Chondrocyte (in vitro differentiated cells): ENCODE results near the gene TMEM163. TPM values are rescaled to one million over a fixed set of nuclear protein-coding genes. Genes with fewer than 3 reads are reported as not detected.
"Not testable (repeated sequence)": the region's sequence is repeated elsewhere in the genome, so short reads cannot be mapped to it uniquely, and the experiment has no call there.

Source experiments
- DNase-seq: peaks from one replicate; pipeline ENCODE4 v3.0.0; 2021; ENCODE audit warnings: mixed read lengths, low spot score
- H3K27ac Mint-ChIP-seq: one replicate; pipeline ENCODE4 v1.8.0; 2021; ENCODE audit warnings: mild to moderate bottlenecking, moderate library complexity, mixed read lengths; ENCODE audit not compliant: unreplicated experiment
- H3K27me3 Mint-ChIP-seq: 2 replicates; pipeline ENCODE4 v1.8.0; 2021; ENCODE audit warnings: low read depth, mixed read lengths
- H3K36me3 Mint-ChIP-seq: 2 replicates; pipeline ENCODE4 v1.8.0; 2021; ENCODE audit warnings: low read depth, mixed read lengths
- H3K4me1 Mint-ChIP-seq: 2 replicates; pipeline ENCODE4 v1.8.0; 2021; ENCODE audit warnings: low read depth, mild to moderate bottlenecking, mixed read lengths
- H3K4me3 Mint-ChIP-seq: one replicate; pipeline ENCODE4 v1.8.0; 2021; ENCODE audit warnings: mild to moderate bottlenecking, moderate library complexity, mixed read lengths; ENCODE audit not compliant: unreplicated experiment
- H3K9me3 Mint-ChIP-seq: 2 replicates; pipeline ENCODE4 v1.8.0; 2021; ENCODE audit warnings: low read depth, mixed read lengths
- CTCF ChIP-seq: fragments of 200-600 bp; sonication (generic); IDR thresholded peaks from 2 replicates; pipeline ENCODE4 v1.5.0; 2021; ENCODE audit warnings: antibody characterized with exemption, mild to moderate bottlenecking, moderate library complexity
- total RNA-seq: library from RNA; stranded (reverse); gene quantifications from 3 replicates; pipeline ENCODE4 v1.2.1, GENCODE V29; 2021

TMEM163 gene
- total RNA-seq, 1 donor from 2014 or later, result 0.07 TPM

- Mint-ChIP-seq H3K27ac (no peak overlapping the region), H3K27me3 (peaks cover 11% of the 10 kb centered on the region), H3K36me3 (no peaks in the 10 kb centered on the region), H3K4me3 (no peak overlapping the region), H3K9me3 (peaks cover 3% of the 10 kb centered on the region), H3K4me1 (peaks cover 6% of the 10 kb centered on the region)
- DNase-seq, result no peak
- TF ChIP-seq CTCF, result no peak
Measured at GRCh38 chr2:134762508-134762907, 43.7 kb upstream of the TMEM163 start.

GRCh38 chr2:134760385-134760784 lies 41.6 kb upstream of the TMEM163 start:
- Mint-ChIP-seq H3K36me3 (peaks cover 2% of the 10 kb centered on the region), H3K4me1 (peaks cover 6% of the 10 kb centered on the region), H3K27ac (no peak overlapping the region), H3K27me3 (peaks cover 18% of the 10 kb centered on the region), H3K4me3 (no peak overlapping the region), H3K9me3 (peaks cover 6% of the 10 kb centered on the region)
- no peak for DNase-seq
- no peak for TF ChIP-seq CTCF

GRCh38 chr2:134758633-134759032 lies 39.8 kb upstream of the TMEM163 start:
- TF ChIP-seq CTCF, result no peak
- H3K27ac Mint-ChIP-seq, result no peak overlapping the region
- H3K36me3 Mint-ChIP-seq, result peaks cover 2% of the 10 kb centered on the region
- H3K27me3 Mint-ChIP-seq, result peaks cover 29% of the 10 kb centered on the region
- DNase-seq, result no peak
- peaks cover 3% of the 10 kb centered on the region for H3K9me3 Mint-ChIP-seq
- H3K4me3 Mint-ChIP-seq, result no peak overlapping the region
- peaks cover 6% of the 10 kb centered on the region for H3K4me1 Mint-ChIP-seq

- Mint-ChIP-seq H3K9me3 (peaks cover 16% of the 10 kb centered on the region), H3K27me3 (peaks cover 54% of the 10 kb centered on the region)
- H3K4me3 Mint-ChIP-seq, H3K36me3 Mint-ChIP-seq, H3K27ac Mint-ChIP-seq, DNase-seq, H3K4me1 Mint-ChIP-seq: not testable (repeated sequence)
Measured at GRCh38 chr2:134751981-134752380, 33.2 kb upstream of the TMEM163 start.

- Mint-ChIP-seq H3K27me3 (peaks cover 42% of the 10 kb centered on the region), H3K9me3 (peaks cover 10% of the 10 kb centered on the region), H3K4me3 (no peak overlapping the region), H3K4me1 (no peaks in the 10 kb centered on the region), H3K27ac (no peak overlapping the region), H3K36me3 (peaks cover 2% of the 10 kb centered on the region)
- no peak for DNase-seq
- no peak for TF ChIP-seq CTCF
Measured at GRCh38 chr2:134745546-134745945, 26.7 kb upstream of the TMEM163 start.

GRCh38 chr2:134745023-134745422 lies 26.2 kb upstream of the TMEM163 start:
- no peaks in the 10 kb centered on the region for H3K4me1 Mint-ChIP-seq
- no peak for TF ChIP-seq CTCF
- peaks cover 2% of the 10 kb centered on the region for H3K36me3 Mint-ChIP-seq
- no peak for DNase-seq
- peaks cover 6% of the 10 kb centered on the region for H3K9me3 Mint-ChIP-seq
- H3K4me3 Mint-ChIP-seq, result no peak overlapping the region
- peaks cover 37% of the 10 kb centered on the region for H3K27me3 Mint-ChIP-seq
- H3K27ac Mint-ChIP-seq, result no peak overlapping the region
